GM10248 (cell line): ENCODE data around the gene ERRFI1.

Experiments used
- CTCF ChIA-PET: fragments of 300-600 bp; sonication (Branson Sonifier 250); formaldehyde crosslinking; extraction: SDS; loops from one replicate; lab custom pipeline; 2021; ENCODE audit warnings: antibody characterized with exemption; lab: Yijun Ruan, JAX
- POLR2A ChIA-PET: fragments of 350-650 bp; sonication (Branson Sonifier 250); formaldehyde crosslinking; extraction: SDS; loops from one replicate; lab custom pipeline; 2020; ENCODE audit warnings: antibody characterized with exemption; lab: Yijun Ruan, JAX
- DNase-seq: peaks from one replicate; pipeline ENCODE4 v3.0.0; 2012; ENCODE audit errors: extremely low spot score
- TF ChIP-seq, protein P1 (sequence below): IDR thresholded peaks from 2 replicates; pipeline ENCODE4 v1.5.1; 2012; ENCODE audit warnings: mild to moderate bottlenecking, low read depth; ENCODE audit errors: extremely low read depth, missing control alignments, control extremely low read depth

The ERRFI1 gene

GRCh38 chr1:8012955-8013354 is 13.2 kb downstream of the ERRFI1 start:
- TF ChIP-seq, protein P1, sequence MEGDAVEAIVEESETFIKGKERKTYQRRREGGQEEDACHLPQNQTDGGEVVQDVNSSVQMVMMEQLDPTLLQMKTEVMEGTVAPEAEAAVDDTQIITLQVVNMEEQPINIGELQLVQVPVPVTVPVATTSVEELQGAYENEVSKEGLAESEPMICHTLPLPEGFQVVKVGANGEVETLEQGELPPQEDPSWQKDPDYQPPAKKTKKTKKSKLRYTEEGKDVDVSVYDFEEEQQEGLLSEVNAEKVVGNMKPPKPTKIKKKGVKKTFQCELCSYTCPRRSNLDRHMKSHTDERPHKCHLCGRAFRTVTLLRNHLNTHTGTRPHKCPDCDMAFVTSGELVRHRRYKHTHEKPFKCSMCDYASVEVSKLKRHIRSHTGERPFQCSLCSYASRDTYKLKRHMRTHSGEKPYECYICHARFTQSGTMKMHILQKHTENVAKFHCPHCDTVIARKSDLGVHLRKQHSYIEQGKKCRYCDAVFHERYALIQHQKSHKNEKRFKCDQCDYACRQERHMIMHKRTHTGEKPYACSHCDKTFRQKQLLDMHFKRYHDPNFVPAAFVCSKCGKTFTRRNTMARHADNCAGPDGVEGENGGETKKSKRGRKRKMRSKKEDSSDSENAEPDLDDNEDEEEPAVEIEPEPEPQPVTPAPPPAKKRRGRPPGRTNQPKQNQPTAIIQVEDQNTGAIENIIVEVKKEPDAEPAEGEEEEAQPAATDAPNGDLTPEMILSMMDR, result no peak
- DNase-seq, result no peak
- ChIA-PET CTCF (interaction anchor here (1.0 to 10.8 kb wide), 7 partner anchors 11 to 346 kb away, joined by 3 to 188 read pairs (median 29); partner anchors contain the start of gene SLC45A1), POLR2A (no interaction called here)

GRCh38 chr1:8011923-8012858 is 13.9 kb downstream of the ERRFI1 start:
- ChIA-PET POLR2A (no interaction called here), CTCF (interaction anchor here (1.0 to 10.8 kb wide), 8 partner anchors 12 to 836 kb away, joined by 3 to 188 read pairs (median 4); partner anchors contain the start of genes PARK7 and SLC45A1)
- no peak for DNase-seq
- TF ChIP-seq, protein P1, result no peak

- no peak for DNase-seq
- ChIA-PET POLR2A (no interaction called here), CTCF (interaction anchor here (0.9 to 10.8 kb wide), 7 partner anchors 11 to 838 kb away, joined by 3 to 188 read pairs (median 3); partner anchors contain the start of gene PARK7)
- TF ChIP-seq, protein P1, result no peak
Observed at GRCh38 chr1:8011016-8011415, 15.1 kb downstream of the ERRFI1 start.

- TF ChIP-seq, protein P1, result no peak
- ChIA-PET CTCF (interaction anchor here (0.9 to 2.9 kb wide), 3 partner anchors 10 to 336 kb away, joined by 3 to 15 read pairs (median 3); no protein-coding TSS in a partner anchor), POLR2A (no interaction called here)
- no peak for DNase-seq
Observed at GRCh38 chr1:8010080-8010664, 15.9 kb downstream of the ERRFI1 start.

DNA sequence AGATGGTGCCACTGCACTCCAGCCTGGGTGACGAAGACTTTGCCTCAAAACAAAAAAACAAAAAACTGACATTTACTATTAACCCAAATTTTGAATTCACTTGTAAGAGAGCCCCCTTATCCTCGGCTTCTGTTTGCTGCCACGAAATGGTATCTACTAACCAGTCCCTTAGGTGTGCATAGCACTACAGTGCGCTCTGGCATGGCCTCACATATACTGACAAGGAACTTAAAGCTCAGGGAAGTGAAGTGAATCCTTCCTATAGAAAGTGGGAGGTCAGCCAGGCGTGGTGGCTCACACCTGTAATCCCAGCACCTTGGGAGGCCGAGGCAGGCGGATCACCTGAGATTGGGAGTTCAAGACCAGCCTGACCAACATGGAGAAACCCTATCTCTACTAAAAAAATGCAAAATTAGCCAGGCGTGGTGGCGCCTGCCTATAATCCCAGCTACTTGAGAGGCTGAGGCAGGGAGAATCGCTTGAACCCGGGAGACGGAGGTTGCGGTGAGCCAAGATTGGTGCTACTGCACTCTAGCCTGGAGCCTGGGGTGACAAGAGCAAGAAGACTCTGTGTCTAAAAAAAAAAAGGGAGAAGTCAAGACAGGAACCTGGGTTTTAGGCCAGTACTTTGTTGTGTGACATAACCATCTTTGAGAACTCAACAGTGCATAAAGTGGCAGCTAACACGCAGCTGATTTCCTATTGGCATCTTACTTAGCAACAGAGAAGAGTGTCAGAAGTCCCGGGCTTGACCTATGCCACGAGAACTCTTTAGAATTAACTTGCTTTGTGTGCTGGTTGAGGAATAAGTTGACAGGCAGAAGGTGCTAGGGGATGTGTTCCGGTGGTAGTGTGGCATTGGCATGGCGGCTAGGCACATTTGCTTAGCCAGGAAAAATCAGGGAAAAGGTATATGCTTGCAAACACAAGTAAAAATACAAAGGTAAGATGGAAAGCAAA is 16.8 kb downstream of the ERRFI1 start:
- TF ChIP-seq, protein P1, result no peak
- ChIA-PET CTCF (no interaction called here), POLR2A (no interaction called here)
- DNase-seq, result no peak
